GM18867 (cell line): Measurements from ENCODE around the gene EEFSEC.

Experiments used
- ATAC-seq: cut with Tn5 transposase; IDR thresholded peaks from one replicate; pipeline ENCODE4 v1.9.1; 2021; ENCODE audit warnings: mild to moderate bottlenecking, moderate library complexity; ENCODE audit not compliant: unreplicated experiment

Gene EEFSEC

GRCh38 chr3:128421966-128422365 is 268.7 kb downstream of the EEFSEC start:
- no peak for ATAC-seq

GRCh38 chr3:128422762-128423524 is 269.7 kb downstream of the EEFSEC start:
- no peak for ATAC-seq

DNA sequence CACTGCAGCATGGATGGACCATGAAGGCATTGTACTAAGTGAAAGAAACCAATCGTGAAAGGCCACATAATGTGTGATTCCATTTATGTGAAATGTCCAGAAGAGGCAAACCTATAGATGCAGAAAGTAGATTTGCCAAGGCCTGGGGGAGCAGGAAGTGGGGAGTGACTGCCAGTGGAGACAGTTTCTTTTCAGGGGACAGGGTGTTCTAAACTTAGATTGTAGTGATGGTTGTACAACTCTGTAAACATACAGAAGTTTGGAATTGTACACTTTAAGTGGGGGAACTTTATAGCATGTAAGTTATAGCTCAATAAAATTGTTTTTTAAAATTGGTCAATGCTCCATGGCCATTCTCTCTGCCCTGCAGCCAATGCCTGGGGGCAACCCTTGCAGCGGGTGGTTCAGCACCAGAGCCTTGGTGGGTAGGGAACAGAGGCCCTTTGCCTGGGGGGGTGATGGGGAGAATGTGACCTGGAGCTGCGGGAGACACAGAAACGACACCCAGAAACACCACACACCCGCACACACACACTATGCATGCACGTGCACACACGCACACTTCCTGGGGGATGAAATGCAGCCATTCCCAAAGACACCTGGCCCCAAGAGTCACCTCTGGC is 270.4 kb downstream of the EEFSEC start:
- no peak for ATAC-seq

GRCh38 chr3:128424508-128425069 is 271.3 kb downstream of the EEFSEC start:
- no peak for ATAC-seq

- no peak for ATAC-seq
These were observed 272.0 kb downstream of the EEFSEC start for GRCh38 chr3:128425142-128425845.

DNA sequence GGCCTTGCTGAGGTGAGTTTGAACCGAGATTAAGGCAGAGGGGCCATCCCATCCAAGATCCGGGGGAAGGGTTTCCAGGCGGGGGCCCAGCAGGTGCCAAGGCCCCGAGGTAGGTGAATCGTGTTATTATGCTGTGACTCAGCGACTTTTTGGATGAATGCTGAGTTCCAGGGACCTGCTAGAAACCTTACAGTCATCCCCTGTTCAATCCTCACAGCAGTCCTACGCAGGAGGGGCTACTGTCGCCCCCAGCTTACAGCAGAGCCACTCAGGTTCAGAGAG is 272.5 kb downstream of the EEFSEC start:
- no peak for ATAC-seq

GRCh38 chr3:128426128-128426921 is 273.0 kb downstream of the EEFSEC start:
- no peak for ATAC-seq

GRCh38 chr3:128427175-128427857 is 274.0 kb downstream of the EEFSEC start:
- ATAC-seq = no peak

- ATAC-seq = no peak
These were observed 274.9 kb downstream of the EEFSEC start for GRCh38 chr3:128427872-128428822.

- ATAC-seq = no peak
These were observed 276.0 kb downstream of the EEFSEC start for GRCh38 chr3:128429275-128429674.

GRCh38 chr3:128429751-128430150 is 276.5 kb downstream of the EEFSEC start:
- no peak for ATAC-seq

DNA sequence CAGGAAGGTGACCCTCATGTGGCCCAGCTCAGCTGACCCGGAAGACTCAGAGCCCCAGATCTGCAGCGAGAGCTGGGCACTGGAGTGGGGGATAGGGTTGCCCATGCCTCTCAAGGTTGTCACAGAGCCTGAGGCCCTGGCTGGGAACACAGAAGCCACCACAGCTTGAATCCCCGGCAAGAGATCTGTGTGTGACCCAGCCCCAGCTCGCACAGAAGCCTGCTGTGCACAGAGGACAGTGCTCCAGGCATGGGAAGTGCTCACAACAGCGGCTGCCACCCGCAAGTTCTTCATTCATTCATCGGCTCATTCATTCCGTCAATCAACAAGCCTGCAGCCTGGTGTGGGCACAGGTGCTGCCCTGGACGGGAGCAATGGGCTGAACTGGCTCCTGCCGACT is 277.0 kb downstream of the EEFSEC start:
- no peak for ATAC-seq

DNA sequence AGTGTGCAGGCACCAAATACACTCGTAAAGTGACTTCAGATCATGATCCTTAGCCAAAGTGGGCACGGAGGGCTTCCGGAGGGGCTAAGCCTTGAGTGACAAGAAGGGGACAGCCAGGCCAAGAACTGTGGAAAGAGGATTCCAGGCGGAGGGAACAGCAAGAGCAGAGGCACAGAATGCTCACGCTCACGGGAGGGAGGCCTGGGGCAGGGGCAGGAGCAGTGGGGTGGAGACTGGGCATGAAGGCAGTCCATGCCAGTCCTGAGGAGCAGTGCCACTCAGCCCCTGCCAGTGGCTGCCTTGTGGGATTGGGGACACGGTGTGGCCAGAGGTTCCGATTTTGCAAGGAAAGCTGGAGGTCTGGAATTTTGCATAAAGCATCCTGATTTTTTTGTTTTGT is 277.4 kb downstream of the EEFSEC start:
- ATAC-seq = no peak

- no peak for ATAC-seq
These were observed 278.6 kb downstream of the EEFSEC start for GRCh38 chr3:128431803-128432300.

DNA sequence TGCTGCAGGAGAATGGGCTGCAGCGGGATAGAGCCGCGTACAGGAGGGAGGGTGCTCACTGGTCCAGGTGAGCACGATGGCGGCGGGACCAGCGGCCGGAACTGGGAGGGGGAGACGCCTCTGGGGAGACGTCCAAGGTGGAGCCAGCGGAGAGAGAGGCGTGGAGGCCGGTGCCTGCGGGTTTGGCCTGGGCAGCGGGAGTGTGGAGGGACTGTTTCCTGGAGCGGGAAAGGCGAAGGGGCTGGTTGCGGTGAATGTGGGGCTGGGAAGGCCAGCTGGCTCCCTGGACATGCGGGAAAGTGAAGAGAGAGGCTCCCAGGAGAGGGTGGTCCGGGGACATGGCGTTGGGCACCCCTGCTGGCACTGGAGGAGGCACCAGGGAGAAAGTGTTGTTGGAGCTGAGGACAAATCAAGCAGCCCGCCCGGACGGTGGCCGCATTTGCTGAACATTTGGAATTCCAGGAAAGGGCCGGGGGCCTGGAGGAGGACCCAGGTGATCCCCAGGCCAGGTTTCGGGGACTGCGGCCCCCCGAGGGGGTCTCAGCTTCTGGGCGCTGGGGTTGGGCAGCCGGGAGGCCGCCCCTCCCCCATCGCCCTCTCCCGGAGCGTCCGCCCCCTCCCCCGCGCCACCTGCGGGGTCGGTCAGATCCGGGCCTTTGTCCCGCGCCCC is 279.2 kb downstream of the EEFSEC start:
- no peak for ATAC-seq

- no peak for ATAC-seq
These were observed 279.9 kb downstream of the EEFSEC start for GRCh38 chr3:128432971-128433836.

GRCh38 chr3:128433837-128434165 is 280.5 kb downstream of the EEFSEC start:
- no peak for ATAC-seq

GRCh38 chr3:128434524-128434923 is 281.2 kb downstream of the EEFSEC start:
- ATAC-seq = no peak
